ENCODE data around the gene EIF4E.
"Not testable (repeated sequence)": the region's sequence is repeated elsewhere in the genome, so short reads cannot be mapped to it uniquely, and the experiment has no call there.

Gene EIF4E

DNA sequence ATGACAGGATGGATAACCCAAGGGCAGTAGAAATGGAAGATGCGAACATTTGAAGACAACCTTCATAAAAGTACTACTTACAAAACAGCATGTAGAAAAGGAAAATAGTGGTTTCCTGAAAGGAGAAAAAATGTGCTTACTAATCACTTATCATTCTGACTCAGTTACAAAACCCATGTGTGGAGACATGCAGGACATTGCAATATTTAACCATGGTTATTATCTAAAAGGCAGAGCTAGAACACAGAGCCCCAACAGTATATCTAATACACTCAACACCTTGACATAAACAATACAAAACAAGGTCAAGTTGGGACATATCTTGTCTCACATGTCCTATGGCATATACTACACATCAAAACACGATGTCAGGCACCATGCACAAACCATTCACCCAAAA lies 55.9 kb downstream of the EIF4E start:
- DNase-seq (ENCODE audit: low spot score) = no peak

DNA sequence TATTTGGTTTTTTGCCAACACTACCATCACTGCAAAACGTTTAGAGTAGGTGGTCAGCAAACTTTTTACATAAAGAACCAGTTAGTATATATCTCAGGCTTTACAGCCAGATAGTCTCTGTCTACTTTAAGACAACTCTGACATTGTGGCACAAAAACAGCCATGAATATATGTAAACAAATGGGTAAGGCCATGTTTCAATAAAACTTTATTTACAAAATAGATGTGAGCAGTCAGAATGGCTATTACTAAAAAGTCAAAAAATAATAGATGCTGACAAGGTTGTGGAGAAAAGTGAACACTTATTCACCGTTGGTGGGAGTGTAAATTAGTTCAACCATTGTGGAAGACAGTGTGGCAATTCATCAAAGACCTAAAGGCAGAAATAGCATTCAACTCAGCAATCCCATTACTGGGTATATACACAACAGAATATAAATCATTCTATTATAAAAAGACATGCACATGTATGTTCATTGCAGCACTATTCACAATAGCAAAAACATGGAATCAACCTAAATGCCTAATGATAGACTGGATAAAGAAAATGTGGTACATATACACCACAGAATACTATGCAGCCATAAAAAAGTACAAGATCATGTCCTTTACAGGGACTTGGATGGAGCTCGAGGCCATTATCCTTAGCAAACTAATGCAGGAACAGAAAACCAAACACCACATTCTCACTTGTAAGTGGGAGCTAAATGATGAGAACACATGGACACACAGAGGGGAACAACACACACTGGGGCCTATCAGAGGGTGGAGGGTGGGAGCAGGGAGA lies 56.6 kb downstream of the EIF4E start:
- DNase-seq (ENCODE audit: low spot score) = not testable (repeated sequence)

GRCh38 chr4:98867648-98868047 lies 61.3 kb downstream of the EIF4E start:
- no peak for DNase-seq (ENCODE audit: low spot score)

- DNase-seq (ENCODE audit: low spot score) = no peak
Measured at GRCh38 chr4:98865059-98865458, 63.9 kb downstream of the EIF4E start.

GRCh38 chr4:98864560-98864959 lies 64.4 kb downstream of the EIF4E start:
- no peak for DNase-seq (ENCODE audit: low spot score)

GRCh38 chr4:98862371-98862770 lies 66.6 kb downstream of the EIF4E start:
- no peak for DNase-seq (ENCODE audit: low spot score)

- no peak for DNase-seq (ENCODE audit: low spot score)
Measured at GRCh38 chr4:98861100-98861884, 67.6 kb downstream of the EIF4E start.

DNA sequence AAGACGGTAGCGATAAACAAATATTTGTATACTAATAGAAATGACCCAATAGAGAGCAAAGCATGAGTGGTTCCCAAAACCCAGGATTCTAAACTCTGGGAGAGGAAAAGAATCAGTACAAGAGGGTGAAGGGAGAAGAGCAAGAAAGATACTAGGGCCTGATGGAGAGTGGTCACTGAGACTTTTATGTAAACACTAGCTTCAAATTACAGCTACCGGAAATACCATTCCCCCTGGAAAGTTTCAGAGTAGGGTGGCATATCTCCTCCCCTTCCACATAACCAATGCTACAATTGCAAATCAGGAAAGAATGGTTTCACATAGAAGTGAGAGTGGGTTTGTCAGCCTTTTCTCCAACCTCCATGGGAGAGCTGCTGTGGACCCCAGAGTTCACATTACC lies 77.1 kb downstream of the EIF4E start:
- DNase-seq (ENCODE audit: low spot score) = no peak

DNA sequence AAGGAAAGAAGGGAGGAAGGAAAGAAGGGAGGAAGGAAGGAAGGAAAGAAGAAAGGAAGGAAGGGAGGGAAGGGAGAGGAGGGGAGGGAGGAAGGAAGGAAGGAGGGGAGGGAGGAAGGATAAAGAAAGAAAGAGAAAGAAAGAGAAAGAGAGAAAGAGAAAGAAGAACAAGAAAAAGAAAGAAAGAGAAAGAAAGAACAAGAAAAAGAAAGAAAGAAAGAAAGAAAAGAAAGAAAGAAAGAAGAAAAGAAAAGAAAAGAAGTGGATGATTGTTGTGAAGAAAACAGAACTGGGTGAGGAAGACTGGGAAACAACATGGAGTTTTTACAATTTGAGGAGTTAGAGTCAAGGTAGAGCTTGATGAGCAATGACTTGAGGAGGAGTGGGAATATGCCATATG lies 78.0 kb downstream of the EIF4E start:
- DNase-seq (ENCODE audit: low spot score) = no peak

DNA sequence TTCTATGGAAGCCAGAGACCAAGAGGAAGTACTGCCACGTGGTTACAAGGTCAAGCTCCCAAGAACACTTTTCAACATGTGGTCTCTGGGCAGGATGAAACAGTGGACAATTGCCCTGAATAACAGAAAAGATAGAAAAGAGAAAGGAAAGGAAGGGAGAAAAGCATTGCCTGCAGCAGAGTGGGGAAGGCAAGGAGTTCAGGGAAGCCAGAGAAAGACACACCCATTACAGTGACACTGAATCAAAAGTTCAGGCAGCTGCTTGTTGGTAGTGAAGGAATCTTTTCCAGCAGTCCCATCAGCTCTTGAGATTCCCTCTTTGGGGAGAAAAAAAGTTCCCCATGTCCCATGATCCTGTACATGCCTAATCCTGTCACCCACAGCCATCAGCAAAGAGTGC lies 80.5 kb downstream of the EIF4E start:
- no peak for DNase-seq (ENCODE audit: low spot score)

DNA sequence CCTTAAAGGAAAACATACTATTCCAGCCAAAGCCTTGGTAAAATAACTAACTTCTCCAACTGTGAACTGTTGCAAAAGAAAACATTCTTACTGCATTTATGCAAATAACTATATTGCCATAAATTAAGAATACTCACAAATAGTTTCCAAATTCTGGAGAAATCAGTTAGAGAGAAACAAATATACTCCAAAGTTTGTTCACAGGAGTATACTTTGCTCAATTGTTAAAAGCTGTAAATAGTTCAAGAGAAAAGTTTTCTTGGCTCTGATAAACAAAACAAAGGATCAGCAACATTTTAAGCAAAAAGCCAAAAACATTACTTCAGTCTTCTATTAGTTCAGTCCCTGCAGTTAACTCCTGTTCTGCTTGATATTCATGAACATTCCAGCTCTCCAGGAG lies 83.0 kb downstream of the EIF4E start:
- no peak for DNase-seq (ENCODE audit: low spot score)

GRCh38 chr4:98842917-98843316 lies 86.0 kb downstream of the EIF4E start:
- DNase-seq (ENCODE audit: low spot score) = not testable (repeated sequence)

- no peak for DNase-seq (ENCODE audit: low spot score)
Measured at GRCh38 chr4:98838977-98839618, 89.8 kb downstream of the EIF4E start.

DNA sequence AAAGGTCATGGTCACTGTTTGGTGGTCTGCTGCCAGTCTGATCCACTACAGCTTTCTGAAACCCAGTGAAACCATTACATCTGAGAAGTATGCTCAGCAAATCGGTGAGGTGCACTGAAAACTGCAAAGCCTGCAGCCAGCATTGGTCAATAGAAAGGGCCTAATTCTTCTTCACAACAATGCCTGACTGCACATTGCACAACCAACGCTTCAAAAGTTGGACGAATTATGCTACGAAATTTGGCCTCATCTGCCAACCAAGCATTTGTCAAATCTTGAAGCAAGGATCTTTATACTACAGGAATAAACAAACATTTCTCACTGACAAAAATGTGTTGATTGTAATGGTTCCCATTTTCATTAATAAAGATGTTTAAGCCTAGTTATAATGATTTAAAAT lies 90.4 kb downstream of the EIF4E start:
- no peak for DNase-seq (ENCODE audit: low spot score)

- DNase-seq (ENCODE audit: low spot score) = no peak
Measured at GRCh38 chr4:98833384-98833783, 95.5 kb downstream of the EIF4E start.

- DNase-seq (ENCODE audit: low spot score) = not testable (repeated sequence)
Measured at GRCh38 chr4:98831036-98831435, 97.9 kb downstream of the EIF4E start.
